Measurements from ENCODE around the gene AKAP8L.
A peak's percentile ranks its signal among the peaks of the same experiment; 100 is the strongest.
"Not testable (repeated sequence)": the region's sequence is repeated elsewhere in the genome, so short reads cannot be mapped to it uniquely, and the experiment has no call there.

The AKAP8L gene

DNA sequence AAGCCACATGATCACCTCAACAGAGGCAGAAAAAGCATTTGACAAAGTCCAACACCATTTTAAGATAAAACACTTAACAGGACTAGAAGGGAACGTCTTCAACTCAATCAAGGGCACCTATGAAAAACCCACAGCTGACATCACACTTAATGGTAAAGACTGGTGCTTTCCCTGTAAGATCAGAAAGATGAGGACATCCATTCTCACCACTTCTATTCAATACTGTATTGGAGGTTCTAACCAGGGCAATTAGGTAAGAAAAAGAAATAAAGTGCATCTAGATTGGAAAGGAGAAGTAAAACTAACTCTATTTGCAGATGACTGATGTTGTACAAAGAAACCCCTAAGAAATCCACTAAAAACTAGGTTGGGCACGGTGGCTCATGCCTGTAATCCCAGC, 28.0 kb downstream of the AKAP8L start:
- no peak overlapping the region for H3K4me3 ChIP-seq (ENCODE audit: low read depth, low read length)

DNA sequence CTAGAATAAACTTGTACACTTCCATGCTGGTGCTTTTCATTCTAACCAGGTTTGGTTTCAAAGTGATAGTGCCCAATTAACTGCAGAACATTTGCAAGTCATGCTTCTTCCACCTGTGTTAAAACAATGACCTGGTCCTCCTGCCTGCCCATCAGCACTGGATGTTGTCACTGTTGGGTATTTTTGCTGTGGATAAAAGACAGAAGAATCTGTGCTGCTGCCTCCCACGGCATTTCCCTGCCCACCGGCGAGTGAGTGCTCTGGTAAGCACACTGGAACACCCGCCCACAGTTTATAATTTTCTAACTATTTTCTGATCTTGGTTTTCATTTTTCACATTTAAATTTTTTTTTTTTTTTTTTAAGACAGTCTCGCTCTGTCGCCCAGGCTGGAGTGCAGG, 36.9 kb downstream of the AKAP8L start:
- no peak overlapping the region for H3K4me3 ChIP-seq (ENCODE audit: low read depth, low read length)

DNA sequence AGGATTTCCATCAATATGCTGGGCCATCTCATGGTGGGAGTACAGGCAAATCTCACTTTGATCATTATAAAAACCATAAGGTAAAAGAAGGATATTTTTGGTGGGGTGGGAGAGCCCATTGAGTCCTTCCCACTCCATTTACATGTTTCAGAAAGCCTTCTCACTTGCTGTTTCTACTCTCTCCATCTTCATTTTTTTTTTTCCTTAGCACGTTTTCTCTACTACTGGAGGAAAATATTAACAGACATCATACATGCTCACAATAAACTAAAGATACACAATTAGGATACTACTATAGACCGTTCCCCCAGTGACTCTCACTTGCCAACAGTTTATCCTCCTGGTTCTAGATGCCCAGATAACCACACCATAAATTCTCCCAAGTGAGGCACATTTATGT, 37.4 kb downstream of the AKAP8L start:
- H3K4me3 ChIP-seq (ENCODE audit: low read depth, low read length), result no peak overlapping the region

DNA sequence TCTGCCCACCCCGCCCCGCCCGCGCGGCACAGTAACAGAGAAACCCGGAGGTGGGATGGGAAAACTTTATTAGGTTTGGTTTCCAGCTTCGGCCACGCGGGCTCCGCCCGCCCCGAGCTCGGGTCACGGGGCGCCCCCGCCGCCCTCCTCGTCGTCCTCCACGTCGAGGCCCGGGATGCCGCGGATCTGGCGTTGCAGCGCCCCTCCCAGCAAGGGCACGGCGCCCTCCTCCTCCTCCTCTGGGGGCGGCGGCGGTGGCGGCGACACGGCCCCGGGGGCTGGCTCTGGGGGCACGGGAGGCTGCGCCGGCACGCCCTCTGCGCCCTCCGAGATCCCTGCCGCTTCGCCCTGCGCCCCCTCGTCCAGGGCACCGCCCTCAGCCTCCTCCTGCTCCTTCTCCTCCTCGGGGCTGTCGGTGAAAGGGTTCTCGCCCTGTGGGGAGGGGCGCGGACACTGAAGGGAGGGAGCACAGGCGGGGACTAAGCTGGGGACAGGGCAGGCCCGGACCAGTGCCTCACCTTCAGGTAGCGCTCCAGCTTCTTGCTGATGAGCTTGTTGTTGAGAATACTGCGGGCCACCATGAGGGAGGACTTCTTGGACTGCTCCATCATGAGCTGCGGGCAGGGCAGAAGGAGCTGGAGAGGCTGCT, 38.7 kb downstream of the AKAP8L start:
- peak overlapping the region; percentile 45 for H3K4me3 ChIP-seq (ENCODE audit: low read depth, low read length)

DNA sequence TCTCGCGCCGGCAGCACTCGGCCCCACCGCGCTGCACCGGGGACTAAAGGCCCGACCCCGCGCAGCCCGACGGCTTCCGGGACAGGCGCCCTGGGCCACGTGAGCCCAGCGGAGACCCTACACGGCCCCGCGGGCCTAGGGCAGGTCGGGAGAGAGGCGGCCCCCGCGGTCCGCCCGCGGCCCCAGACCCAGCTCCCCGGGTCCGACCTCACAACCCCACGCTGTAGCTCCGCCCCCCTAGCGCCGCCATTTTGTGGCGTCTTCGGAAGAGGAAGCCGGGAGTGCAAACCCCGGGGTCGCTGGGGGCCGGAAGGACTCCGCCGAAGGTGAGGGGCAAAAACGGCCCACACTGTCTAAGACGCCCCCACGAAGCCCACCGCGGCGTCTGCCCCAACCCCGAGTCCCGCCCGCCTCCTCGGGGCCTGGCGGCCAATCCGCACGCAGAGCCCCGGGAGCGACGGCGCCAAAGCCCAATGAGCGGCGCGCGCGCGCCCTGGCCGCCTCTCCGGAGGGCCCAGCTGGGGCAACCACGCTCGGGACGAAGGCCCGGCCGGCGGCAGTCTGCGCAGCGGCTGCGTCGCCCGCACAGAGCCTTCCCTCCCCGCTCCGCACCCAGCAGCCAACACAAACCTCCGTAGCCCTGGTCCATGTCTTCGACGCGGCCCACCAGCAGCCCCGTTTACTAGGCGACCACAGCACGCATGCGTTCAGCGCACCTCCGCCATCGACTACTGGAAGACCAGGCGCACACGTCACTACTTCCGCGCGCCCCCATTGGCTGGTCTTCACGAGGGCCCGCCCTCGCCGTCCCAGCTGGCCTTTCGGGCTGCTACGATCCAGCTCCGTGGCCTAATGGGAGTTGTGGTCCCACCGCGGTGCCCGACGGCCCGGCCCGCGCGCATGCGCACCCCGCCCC, 39.4 kb downstream of the AKAP8L start, which contains the start of gene AKAP8:
TSS of gene AKAP8 (minus strand) at position 705 of the 916 bp plus-strand sequence. CDS start at position 649, 56 bp downstream.
- H3K4me3 ChIP-seq (ENCODE audit: low read depth, low read length), result peak within 1 kb of the TSS; percentile 82

DNA sequence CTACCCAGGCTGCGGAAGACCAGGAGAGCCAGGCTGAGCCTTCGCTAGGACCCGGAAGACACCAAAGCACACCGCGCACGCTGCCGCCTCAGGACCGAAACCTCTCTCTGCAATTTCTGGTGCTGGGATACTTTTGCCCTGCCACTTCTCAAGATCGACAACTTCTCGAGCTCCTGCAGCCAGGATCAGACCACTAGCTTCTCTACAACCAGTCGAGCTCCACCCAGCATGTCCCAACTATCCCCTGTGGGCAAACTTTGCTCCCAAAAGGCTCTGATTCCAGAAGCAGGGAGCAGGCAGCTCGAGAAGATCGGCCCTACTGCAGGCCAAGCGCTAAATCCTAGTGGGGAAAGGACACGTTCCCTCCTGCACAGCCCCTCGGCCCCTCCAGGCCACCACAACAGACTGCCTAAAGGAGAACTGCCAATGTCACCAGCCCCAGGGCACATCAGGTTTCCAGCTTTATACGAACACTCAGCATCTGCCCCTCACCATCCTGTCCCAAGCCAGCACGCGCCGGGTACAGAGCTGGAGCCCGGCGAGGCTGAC, 40.2 kb downstream of the AKAP8L start:
- H3K4me3 ChIP-seq (ENCODE audit: low read depth, low read length), result peak overlapping the region; percentile 82

DNA sequence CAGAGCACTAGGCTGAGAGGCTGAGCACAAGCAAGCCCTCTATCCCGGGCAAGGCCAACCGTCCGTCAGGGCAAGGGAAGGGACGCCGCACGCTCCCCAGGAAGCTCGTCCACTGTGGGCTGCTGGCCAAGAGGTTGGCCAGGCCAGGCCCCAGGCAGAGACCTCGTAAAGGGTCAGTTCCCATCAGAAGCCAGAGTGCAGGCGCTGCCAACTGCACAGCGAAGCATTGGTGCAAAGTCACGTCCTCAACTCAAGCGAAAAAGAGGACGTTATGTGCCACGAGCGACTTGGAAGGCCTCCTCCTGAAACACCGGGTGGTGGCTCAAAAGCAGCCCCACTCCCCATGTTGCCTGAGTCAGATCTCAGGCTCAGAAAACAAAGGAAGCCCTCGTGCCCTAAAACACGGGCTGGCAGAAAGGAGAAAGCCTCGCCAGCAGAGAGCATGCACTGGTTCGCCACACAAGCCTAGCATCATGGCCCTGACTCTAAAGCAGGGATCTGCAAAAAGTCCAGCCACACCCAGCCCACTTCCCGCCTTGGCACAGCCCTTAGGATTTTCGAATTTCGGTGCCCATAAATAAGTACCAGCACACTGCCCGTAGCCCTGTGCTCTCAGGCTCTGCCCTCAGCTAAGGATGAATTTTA, 43.9 kb downstream of the AKAP8L start:
- H3K4me3 ChIP-seq (ENCODE audit: low read depth, low read length), result no peak overlapping the region

DNA sequence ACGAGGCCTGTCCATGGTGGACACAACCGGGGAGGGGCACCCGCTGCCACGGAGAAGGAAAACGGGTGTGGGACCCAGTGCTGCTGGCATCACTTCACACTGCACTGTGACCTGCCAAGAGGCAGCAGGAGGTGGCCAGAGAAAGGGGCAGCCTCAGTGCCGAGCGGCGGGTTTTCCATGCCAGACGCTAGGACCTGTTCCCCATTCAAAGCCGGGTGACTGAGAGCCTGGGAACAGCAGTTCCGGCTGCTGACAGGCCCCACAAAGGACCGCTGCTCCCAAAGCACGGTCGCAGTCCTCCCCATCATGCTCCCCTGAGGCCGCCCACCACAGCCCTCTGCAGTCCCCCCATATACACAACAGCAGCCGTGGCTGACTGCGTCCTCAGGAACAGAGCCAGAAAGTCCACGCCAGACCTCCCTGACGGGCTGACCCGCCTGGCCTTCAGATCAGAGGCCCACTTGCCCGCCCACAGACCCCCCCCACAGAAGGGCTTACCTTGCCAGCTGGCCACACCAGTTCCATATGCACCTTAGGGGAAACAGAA, 44.6 kb downstream of the AKAP8L start:
- H3K4me3 ChIP-seq (ENCODE audit: low read depth, low read length), result no peak overlapping the region

DNA sequence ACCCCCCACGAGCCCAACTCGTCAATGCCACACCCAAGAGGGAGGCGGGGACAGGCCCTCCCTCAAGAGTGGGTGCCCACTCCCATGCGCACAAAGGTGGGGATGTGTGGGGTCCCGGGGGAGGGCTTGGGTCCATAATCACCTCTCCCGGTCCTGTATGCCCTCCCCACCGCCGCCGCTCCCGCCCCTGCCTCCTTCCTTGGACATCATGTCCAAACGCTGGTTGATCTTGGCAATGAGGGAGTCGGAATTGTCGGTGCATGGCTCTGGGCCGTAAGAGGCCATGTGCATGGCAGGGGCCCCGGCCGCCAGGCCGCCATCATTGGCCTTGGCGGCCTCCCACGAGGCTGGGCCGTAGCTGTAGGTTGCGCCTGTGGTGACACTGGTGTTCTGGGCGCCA, 45.1 kb downstream of the AKAP8L start:
- H3K4me3 ChIP-seq (ENCODE audit: low read depth, low read length), result no peak overlapping the region

DNA sequence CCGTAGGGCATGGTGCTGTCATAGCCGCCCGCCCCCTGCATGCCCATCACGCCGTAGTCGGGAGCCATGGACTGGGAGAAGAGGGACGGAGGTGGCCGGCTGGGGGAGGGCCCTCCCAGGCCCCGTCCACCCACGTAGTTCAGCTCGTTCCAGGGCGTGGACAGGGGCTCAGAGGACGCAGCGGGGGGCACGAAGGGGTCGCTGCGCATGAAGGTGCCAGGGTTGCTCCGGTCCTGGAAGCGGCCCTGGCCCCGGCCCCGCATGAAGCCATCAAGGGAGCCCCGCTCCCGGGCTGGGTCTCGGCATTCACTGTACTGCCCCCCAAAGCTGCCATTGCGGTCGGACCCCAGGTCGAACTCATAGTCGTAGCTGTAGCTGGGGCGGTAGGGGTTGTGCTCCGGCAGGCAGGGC, 45.9 kb downstream of the AKAP8L start:
- H3K4me3 ChIP-seq (ENCODE audit: low read depth, low read length), result no peak overlapping the region

DNA sequence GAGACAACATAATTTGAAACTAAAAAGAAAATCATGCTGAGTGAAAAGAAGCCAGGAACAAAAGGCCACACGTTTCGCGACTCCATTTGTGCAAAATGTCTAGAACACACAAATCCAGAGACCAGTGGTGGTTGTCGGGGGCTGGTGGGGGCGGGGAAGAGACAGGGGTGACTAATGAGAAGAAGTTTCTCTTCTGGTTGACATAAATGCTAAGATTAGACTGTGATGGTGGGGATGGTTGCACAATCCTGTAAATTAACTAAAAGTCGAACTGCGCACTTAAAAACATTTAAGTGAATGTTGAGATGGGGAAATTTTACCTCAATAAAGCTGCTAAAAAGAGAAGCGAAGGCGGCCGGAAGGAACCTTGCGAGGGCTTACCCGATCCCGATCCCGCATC, 46.3 kb downstream of the AKAP8L start:
- no peak overlapping the region for H3K4me3 ChIP-seq (ENCODE audit: low read depth, low read length)

DNA sequence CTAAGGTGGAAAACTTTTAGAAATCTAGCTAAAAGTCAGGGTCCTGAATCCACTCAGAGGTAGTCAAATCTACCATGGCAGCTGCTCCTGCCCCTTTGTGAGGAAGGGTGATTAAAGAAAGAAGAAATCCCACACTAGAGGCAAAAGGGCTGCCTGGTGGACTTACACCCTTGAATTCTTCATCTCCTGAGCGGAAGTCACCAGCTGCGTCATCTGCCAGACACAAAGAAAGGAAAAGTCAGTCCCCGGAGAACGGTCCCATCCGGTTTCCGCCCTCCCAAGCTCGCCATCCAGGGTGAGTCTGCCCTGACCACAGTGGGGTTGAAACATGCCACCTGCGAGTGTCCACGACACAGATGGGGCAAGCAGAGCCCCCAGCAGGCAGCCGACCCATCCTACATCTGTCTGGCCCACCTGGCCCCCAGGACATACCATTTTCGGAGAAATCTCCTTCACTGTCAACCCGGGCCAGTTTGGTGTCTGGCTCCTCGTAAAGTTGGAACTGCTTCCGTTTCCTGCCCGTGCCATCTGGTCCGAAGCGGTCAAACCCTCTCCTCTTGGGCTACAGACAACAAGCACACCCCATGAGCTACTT, 46.9 kb downstream of the AKAP8L start:
- no peak overlapping the region for H3K4me3 ChIP-seq (ENCODE audit: low read depth, low read length)

DNA sequence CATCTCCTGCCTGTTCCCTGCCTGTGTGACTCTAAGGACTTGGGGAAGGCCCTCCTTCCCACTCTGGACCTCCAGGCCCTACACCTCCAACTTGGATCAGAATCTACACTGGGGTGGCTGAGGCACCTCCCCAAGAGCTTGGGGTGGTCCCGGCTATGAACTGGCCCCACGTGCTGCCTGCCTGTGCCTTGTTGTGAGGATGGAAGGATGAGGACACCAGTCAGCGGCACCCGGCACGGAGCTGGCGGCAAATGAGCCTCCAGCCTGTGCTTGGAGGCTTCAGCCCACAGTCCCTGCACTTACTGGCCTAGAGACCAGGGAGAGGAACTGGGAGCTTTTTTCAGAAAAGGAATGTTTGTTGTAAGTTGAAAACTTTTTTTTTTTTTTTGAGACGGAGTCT, 47.7 kb downstream of the AKAP8L start:
- no peak overlapping the region for H3K4me3 ChIP-seq (ENCODE audit: low read depth, low read length)

DNA sequence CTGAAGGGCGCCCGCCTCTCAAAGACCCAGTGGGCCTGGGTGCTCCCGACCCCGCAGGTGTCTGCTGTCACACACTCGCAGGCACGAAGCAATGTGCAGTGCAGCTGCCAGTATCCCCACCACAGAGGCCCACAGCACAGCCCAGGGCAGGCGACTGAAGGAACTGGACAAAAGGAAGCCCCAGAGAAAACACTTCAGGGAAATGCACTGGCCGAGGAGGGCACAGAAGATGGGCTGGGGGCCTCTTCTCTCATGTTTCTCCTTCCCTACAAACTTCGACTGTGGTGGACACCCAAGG, 49.2 kb downstream of the AKAP8L start:
- H3K4me3 ChIP-seq (ENCODE audit: low read depth, low read length), result no peak overlapping the region

DNA sequence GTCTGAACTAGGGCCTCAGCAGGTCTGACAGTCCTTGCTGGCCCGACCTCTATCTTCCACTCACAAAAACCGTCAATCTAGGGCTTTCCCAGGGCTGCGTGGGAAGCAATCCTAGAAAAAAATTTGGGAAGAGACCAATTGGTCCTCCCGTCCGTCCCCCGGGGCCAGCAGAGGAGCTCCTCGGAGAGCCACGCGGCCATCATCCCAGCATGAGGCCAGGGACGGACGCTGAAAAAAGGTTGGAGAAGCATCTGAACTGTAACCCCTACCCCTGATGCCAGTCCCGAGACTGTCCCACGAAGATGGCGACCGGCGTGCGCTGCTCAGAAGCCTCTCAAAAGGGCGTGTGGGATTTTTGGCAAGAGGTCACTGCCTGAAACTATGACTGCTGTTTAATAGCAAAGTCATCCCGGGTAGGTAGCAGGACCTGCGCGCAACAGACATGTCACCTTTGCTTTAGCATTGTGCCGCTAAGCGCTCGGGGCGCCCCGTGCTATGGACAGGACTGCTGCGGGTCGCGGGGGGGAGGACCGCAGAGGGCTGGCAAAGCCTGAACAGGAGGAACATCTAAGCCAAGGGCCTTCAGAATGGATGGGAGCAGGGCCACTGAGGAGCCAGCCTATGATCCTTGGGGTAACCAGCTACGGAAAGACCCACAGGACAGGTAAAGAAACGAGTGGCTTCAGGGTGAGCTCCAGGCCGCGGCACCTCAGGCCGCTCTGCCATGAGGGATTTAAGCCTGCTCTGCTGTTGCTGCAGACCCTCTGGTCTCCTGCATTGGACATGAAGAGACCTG, 49.8 kb downstream of the AKAP8L start:
- no peak overlapping the region for H3K4me3 ChIP-seq (ENCODE audit: low read depth, low read length)

DNA sequence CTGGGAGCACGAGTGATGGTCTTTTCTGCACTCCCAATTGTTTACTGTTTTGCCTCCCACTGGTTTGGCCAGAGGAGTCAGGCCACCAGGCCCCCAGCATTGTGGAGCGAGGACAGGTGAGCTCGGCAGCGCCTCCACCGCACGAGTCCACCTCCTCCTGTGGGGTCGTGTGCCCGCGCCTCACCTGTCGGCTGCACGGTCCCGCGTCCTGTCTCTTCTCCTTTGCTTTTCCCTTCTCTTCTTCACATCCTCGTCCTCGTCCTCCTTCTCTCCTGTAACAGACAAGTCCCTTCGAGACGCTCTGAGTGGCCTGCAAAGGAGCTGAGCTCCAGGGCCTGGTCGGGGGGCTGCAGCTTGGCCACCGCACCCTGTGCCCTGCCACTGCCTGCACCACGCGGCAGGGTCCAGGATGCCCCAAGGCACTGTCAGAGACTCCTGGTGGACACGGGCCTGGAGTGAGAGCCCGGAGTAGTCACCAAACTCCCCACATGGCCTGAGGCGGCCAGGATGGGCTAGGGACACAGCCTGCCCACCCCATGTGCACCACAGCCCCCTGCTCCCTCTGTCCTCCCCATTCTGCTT, 50.6 kb downstream of the AKAP8L start:
- no peak overlapping the region for H3K4me3 ChIP-seq (ENCODE audit: low read depth, low read length)

DNA sequence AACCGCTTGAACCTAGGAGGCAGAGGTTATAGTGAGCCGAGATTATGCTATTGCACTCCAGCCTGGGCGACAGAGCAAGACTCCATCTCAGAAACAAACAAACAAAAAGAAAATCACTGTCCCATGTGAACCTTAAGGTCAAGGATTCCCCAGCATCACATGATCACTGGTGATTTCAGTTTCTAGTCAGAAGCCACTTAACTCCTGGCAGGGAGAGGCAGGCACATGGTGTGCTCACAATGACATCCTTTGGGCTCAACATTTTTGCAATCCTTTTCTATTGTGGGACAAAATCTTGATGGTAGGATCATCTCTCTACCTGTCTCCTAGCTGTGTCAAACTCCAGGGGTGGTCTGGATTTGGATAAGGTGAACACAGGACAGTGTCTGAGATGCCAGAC, 51.3 kb downstream of the AKAP8L start:
- H3K4me3 ChIP-seq (ENCODE audit: low read depth, low read length), result no peak overlapping the region

DNA sequence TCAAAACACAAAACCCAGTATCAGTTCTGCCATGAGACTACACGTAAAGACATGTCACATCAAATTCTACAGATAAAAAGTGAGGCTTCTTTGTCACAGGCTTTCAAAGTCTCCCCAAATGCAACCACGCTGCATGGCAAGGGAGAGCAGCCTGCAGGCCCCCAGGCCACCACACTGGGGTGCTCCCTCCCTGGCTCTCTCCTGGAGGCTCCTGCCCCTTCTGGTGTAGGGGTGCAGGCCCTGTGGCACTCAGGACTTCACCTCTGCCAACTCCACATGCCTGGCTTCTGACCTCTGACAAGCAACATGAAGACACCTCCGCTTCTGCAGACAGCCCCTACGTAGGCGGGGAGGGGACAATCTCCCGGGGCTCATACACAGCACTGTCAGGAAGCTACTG, 53.5 kb downstream of the AKAP8L start:
- H3K4me3 ChIP-seq (ENCODE audit: low read depth, low read length), result no peak overlapping the region

DNA sequence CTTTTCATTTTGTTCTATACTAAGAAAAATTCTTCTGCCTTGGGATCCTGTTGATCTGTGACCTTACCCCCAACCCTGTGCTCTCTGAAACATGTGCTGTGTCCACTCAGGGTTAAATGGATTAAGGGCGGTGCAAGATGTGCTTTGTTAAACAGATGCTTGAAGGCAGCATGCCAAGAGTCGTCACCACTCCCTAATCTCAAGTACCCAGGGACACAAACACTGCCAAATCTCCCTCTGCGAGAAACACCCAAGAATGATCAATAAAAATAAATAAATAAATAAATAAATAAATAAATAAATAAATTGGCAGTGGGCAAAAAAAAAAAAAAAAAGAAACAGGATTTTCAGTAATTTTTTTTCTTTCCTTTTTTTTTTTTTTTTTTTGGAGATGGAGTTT, 55.0 kb downstream of the AKAP8L start:
- H3K4me3 ChIP-seq (ENCODE audit: low read depth, low read length), result not testable (repeated sequence)

DNA sequence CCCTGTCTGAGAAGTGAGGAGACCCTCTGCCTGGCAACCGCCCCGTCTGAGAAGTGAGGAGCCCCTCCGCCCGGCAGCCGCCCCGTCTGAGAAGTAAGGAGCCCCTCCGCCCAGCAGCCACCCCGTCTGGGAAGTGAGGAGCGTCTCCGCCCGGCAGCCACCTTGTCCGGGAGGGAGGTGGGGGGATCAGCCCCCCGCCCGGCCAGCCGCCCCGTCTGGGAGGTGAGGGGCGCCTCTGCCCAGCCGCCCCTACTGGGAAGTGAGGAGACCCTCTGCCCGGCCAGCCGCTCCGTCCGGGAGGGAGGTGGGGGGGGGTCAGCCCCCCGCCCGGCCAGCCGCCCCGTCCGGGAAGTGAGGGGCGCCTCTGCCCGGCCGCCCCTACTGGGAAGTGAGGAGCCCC, 55.7 kb downstream of the AKAP8L start:
- not testable (repeated sequence) for H3K4me3 ChIP-seq (ENCODE audit: low read depth, low read length)
